AG09319 (cell line): ENCODE data around the gene RCOR3.

ENCODE experiments used
- DNase-seq: peaks from one replicate; pipeline ENCODE4 v3.0.0-alpha.2; 2010; ENCODE audit warnings: low read depth; ENCODE audit errors: extremely low read depth
- TF ChIP-seq, protein P1 (sequence below): IDR thresholded peaks from 2 replicates; pipeline ENCODE4 v1.5.1; 2011; ENCODE audit warnings: low read depth, mild to moderate bottlenecking, inconsistent platforms, low read length, moderate library complexity

RCOR3 gene

DNA sequence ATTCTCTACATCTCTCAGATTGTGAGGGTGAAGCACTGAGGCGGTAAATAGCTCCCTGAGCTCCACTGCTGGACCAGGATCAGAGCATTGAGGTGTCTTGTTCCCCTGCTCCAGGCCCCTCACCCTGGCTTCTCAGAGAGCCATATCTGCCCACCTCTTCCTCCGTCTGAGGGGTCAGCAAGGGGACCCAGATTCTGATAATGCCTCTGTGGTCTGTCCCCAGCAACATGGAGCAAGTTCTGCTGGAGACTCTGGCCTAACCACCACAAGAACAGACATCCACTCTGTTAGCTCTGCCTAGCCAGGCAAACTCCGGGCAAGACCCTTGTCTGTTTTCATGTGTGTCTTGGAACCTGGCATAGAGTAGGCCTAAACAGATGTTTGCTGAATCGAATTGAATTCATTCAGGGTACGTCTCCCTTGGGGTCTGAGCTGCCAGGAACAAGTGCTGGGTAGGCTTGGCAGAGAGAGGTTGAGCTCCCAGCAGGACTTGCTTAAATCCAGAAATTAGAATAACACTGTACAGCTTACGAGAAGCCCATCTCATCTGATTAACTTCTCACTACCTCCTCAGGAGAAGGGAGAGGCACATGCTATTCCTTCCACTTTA is 69.8 kb downstream of the RCOR3 start:
- TF ChIP-seq, protein P1, sequence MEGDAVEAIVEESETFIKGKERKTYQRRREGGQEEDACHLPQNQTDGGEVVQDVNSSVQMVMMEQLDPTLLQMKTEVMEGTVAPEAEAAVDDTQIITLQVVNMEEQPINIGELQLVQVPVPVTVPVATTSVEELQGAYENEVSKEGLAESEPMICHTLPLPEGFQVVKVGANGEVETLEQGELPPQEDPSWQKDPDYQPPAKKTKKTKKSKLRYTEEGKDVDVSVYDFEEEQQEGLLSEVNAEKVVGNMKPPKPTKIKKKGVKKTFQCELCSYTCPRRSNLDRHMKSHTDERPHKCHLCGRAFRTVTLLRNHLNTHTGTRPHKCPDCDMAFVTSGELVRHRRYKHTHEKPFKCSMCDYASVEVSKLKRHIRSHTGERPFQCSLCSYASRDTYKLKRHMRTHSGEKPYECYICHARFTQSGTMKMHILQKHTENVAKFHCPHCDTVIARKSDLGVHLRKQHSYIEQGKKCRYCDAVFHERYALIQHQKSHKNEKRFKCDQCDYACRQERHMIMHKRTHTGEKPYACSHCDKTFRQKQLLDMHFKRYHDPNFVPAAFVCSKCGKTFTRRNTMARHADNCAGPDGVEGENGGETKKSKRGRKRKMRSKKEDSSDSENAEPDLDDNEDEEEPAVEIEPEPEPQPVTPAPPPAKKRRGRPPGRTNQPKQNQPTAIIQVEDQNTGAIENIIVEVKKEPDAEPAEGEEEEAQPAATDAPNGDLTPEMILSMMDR = no peak
- no peak for DNase-seq

DNA sequence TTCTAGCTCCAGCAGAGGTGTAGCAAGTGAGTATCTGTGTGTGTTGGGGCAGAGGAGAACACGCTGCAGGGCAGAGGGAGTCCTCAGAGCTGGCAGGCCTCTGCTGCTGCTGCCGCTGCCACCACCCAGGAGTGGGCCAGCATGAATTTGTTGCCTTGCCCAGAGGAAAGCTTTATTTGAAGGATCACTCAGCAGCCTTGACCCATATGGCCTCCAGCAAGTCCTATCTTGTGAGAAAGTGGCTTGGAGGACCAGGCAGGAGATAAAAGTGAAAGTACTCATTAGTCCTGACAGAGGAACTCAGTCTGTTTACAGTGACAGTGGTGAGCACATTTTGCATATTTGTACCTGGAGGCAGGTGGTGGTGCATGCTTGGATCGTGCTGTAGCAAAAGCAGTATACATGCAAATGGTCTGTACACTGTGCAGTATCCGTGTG is 70.6 kb downstream of the RCOR3 start:
- TF ChIP-seq, protein P1 = no peak
- DNase-seq = no peak

DNA sequence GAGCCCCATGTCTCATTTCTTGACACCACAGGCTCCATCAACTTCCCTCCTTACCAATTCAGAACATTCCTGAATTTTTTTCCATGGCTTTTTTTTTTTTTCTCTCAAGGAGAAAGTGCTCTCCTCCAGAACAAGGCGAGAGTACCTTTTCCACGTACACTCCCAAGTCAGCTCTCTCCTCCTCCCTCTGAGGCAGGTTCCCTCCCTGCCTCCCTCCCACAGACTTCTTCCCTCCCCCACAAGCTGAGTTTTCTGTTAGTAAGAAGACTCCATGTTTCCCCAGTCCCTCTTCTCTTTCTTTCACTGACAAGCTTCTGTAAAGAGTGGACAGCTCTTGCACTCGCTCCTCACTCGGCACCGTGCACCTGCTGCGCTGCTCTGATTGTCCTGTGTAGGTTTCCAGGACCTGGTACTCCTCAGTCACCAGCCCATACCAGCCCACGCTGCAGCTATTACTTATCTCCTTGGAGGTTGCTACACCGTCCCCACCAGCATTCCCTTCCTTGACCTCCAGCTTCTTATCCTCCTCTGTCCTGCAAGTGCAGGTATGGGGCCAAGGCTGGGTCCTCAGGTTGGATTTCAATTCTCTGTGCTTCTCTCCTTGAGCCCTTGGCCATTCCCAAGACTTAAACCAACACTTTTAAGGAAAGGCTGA is 71.2 kb downstream of the RCOR3 start:
- TF ChIP-seq, protein P1 = no peak
- DNase-seq = no peak

DNA sequence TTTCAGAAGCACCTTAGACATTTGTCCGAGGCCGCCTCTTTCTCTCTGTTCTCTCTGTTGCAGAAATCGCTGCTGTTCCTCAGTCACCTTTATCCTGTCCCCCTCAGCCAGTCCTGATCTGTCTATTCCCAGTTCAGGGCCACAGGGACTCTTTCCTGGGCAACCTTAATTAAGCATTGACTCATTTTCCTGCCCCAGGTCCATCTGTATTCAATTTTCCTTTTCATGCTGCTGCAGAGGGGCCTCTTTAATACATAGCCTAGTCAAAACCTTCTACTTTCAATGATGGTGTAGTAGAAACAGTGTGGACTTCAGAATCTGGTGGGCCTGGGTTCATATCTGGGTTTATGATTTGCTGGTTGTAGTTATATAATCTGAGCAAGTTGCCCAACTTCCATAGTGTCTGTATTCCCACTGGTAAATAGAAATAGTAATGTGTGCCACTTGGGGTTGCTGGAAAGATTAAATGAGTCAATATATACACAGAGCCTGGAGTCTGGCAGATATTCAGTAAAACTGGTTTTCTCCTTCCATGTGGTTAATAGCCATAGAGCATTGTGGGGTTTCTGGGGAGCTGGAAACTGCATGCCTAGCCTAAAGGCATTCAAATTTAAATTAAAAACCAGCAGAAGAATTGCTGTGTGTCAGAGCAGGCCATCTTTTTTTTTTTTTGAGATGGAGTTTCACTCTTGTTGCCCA is 72.0 kb downstream of the RCOR3 start:
- DNase-seq = peak; percentile 14
- TF ChIP-seq, protein P1 = no peak

DNA sequence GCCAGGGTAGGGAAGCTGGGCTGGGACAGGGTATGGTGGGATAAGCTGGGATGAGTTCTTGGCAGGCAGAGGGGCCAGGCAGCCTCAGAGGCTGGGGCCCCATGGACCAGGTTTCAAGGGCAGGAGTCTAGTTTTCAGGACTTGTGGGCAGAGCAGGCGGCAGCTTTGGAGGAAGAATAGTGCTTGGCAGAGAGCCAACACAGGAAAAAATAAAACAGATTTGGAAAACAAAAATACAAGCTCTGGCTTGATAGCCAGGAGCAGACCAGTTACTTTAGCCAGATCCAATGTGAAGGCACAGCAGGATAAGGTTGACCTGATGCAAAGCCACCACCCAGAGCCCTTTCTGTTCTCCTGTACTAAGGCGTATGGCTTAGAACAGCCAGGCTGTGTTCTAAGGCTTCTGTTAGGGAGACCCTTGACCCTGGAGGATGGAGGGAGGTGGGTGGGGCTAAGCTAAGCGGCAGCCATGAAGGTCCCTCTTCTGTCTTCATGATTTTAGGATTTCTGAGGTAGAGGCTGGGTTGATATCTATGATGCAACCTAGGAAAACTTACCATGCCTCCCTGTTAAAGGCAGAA is 73.0 kb downstream of the RCOR3 start:
- no peak for DNase-seq
- TF ChIP-seq, protein P1 = no peak

DNA sequence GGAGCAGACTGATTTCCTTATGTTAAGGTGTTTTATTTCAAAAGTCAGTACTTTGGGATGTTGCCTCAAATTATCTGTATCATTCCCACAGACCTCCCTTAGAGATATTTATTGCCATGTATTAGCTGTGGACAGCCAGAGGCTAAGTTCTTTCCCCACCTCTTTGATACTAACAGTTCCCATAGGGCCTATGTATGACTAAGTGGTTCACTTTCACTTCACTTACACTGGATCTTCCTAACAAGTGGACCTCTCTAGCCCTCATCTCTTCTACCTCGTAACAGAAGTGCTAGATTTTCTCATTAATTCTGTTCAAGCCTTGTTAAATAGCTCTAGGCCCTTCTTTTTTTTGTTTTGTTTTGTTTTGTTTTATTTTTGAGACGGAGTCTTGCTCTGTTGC is 73.7 kb downstream of the RCOR3 start:
- DNase-seq = no peak
- TF ChIP-seq, protein P1 = no peak

DNA sequence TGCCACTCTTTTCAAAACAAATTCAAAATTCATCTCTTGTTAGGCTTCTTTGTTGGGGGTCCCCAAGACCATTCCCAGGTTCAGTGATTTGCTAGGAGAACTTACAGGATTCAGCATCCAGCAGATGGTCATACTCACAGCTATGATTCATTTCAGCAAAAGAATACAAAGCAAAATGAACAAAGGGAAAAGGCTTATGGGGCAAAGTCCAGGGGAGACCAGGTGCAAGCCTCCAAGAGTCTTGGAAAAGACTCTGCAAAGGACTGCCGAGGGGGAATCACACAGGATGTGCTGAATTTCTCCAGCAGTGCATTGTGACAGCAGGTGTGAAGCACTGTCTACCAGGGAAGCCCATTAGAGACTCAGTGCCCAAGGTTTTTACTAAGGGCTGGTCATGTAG is 74.7 kb downstream of the RCOR3 start:
- no peak for DNase-seq
- TF ChIP-seq, protein P1 = no peak
